ENCODE results near the gene VWCE.

VWCE gene

DNA sequence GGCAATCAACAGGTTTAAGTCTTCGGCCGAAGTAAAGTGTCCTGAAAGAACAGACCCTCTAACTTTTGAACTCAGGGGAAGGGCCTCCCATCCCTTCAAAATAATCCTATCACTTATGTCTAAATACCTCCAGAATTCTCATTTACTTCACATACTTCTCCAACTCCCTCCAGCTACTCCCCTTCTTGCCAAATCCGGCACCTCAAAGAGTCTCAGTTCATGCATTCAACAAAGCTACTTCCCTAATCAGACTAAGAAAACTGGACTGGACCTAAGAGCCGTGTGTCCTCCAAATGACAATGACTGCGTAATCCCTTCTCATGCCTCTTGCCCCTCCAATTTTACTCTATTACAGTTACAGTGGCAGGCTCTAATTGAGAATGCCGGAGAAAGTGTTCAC is 36.5 kb upstream of the VWCE start:
- no peak for DNase-seq (ENCODE audit: insufficient read length, low spot score)
- TF ChIP-seq TAF1 (IDR thresholded peaks at IDR 0.05; ENCODE audit: low read depth, low read length): no peak
- TF ChIP-seq SPI1 (IDR thresholded peaks at IDR 0.05; ENCODE audit: low read depth, low read length): no peak
- TF ChIP-seq POLR2AphosphoS5 (IDR thresholded peaks at IDR 0.05; ENCODE audit: low read depth, low read length): no peak
- no peak for TF ChIP-seq POU2F2 (IDR thresholded peaks at IDR 0.05; ENCODE audit: low read depth, low read length)
- TF ChIP-seq POLR2A (IDR thresholded peaks at IDR 0.05; ENCODE audit: low read depth, low read length): no peak
- TF ChIP-seq PAX5 (IDR thresholded peaks at IDR 0.05; ENCODE audit: insufficient read depth, low read length, severe bottlenecking): no peak
- FAIRE-seq: no peak

DNA sequence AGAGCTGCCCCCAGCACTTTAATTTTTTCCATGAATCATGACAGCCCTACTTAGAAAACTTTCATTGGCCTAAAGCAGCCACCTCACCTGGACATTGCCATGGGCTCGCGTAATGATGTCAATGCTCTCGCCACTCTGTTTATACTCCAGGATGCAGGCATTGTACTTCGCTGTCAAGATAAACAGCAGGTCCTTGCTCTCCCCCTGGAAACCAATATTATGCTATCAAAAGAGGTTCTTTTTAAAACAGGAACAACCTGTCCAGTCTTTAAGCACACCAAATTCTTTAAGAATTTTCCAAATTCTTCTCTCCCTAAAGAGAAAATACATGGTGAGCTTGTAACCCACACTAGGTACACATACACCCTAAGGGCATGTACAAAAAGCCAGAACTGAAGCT is 34.8 kb upstream of the VWCE start:
- DNase-seq (ENCODE audit: insufficient read length, low spot score): no peak
- no peak for FAIRE-seq
- TF ChIP-seq TAF1 (IDR thresholded peaks at IDR 0.05; ENCODE audit: low read depth, low read length): no peak
- no peak for TF ChIP-seq POU2F2 (IDR thresholded peaks at IDR 0.05; ENCODE audit: low read depth, low read length)

DNA sequence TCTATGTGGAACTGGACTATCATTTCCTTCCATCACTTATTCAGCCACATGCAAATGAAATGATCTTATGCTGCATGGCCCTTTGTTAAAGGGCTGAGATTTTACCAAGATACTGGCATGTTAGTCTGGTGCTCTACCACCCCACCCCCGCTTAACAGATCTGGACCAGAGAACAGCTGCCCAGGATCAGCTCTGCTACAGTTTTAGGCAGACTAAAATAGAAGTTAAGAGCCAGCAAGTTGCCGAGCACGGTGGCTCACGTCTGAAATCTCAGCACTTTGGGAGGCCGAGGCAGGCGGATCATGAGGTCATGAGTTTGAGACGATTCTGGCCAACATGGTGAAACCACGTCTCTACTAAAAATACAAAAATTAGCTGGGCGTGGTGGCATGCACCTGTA is 33.2 kb upstream of the VWCE start:
- no peak for FAIRE-seq
- no peak for TF ChIP-seq POU2F2 (IDR thresholded peaks at IDR 0.05; ENCODE audit: low read depth, low read length)

DNA sequence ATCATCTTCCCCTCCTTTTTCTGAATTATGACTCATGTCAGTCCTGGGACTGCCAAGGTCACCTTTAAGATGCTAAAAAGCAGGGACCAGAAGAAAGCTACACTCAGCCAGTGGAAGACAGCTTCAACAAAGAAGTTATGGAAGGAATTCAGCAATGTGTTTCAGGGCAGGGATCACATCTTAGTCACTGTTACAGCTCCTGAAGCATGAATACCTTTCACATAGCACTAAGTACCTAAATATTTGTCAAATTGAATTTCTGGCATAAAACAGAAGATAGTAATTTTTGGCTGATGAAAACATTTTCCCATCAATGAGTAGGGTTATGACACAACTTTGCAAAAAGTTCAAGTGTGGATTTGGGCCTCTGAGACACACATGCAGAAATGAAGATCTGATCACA is 32.6 kb upstream of the VWCE start:
- TF ChIP-seq POLR2A (IDR thresholded peaks at IDR 0.05; ENCODE audit: low read depth, low read length) (no peak), PAX5 (IDR thresholded peaks at IDR 0.05; ENCODE audit: insufficient read depth, low read length, severe bottlenecking) (no peak), POU2F2 (IDR thresholded peaks at IDR 0.05; ENCODE audit: low read depth, low read length) (no peak), POLR2AphosphoS5 (IDR thresholded peaks at IDR 0.05; ENCODE audit: low read depth, low read length) (no peak), TAF1 (IDR thresholded peaks at IDR 0.05; ENCODE audit: low read depth, low read length) (no peak), SPI1 (IDR thresholded peaks at IDR 0.05; ENCODE audit: low read depth, low read length) (no peak)
- FAIRE-seq: no peak
- no peak for DNase-seq (ENCODE audit: insufficient read length, low spot score)

More for the DNA sequence above, 33.2 kb upstream of the VWCE start:
- DNase-seq (ENCODE audit: insufficient read length, low spot score): no peak

DNA sequence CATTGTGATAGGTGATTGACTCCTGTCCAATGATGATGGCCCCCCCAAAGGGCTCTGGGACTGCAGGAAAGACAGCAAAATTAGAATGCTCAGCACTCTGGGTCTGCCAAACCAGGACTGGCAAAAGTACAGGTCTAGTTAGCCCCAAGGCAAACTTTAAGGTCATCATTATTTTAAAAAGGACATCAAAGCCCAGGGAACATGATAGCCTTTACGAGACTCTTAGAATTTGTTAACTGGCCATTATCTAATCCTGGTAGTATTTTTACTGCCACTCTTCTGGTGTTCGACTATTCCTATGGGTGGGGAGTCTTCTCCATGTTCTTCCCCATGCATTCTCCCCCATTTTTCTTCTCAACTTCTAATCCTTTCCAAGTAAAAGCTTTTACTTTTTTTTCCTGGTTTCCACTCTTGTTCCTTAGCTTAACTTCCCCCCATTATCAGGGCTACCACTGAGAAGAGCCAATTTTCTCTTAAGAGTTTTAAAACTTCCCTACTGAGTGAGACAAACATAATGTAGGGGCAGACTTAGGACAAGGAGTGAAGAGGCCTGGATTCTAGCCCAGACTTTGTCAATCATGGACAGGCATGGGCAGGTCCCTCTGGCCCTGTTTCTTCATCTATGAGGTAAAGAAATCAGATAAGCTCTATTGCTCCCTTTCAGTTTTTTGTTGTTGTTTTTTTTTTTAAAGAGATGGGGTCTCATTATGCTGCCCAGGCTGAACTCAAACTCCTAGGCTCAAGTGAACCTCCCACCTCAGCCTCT is 30.7 kb upstream of the VWCE start:
- TF ChIP-seq POLR2A (IDR thresholded peaks at IDR 0.05; ENCODE audit: low read depth, low read length) (no peak), PAX5 (IDR thresholded peaks at IDR 0.05; ENCODE audit: insufficient read depth, low read length, severe bottlenecking) (no peak)
- no peak for FAIRE-seq

DNA sequence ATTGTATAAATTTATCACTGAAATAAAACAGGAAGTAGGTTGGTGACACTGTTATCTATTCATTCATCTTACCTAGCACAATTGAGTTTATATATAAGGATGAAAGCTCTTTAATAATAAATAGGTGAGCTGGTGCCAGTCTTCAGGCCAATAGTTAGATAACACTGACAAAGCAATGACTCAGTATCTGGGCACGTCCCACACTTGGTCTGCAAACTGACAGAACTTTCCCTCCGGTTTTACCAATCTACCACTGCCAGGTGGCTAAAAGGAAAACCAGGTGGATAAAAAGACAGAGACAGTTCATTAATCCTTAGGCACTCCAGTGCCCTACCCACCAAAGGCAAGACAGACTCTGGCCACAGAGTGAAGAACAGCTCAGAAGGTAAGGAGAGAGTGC is 20.1 kb upstream of the VWCE start:
- TF ChIP-seq POU2F2 (IDR thresholded peaks at IDR 0.05; ENCODE audit: low read depth, low read length) (no peak), POLR2AphosphoS5 (IDR thresholded peaks at IDR 0.05; ENCODE audit: low read depth, low read length) (no peak), SPI1 (IDR thresholded peaks at IDR 0.05; ENCODE audit: low read depth, low read length) (no peak), TAF1 (IDR thresholded peaks at IDR 0.05; ENCODE audit: low read depth, low read length) (no peak), POLR2A (IDR thresholded peaks at IDR 0.05; ENCODE audit: low read depth, low read length) (no peak)
- FAIRE-seq (no peak), DNase-seq (ENCODE audit: insufficient read length, low spot score) (no peak)

More for the DNA sequence above, 30.7 kb upstream of the VWCE start:
- no peak for DNase-seq (ENCODE audit: insufficient read length, low spot score)

DNA sequence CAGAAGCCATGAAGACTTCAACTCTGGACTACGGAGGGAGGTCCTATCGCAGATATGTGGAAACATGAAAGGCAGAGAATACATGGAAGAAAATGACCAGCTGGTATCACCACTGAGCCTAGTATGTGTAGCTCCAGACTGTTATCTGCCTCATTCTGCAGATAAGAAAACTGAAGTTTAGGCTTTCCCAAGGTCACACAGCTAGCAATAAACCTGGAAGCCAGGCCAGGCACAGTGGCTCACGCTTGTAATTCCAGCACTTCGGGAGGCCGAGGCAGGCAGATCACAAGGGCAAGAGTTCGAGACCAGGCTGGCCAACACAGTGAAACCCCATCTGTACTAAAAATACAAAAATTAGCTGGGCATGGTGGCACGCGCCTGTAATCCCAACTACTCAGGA is 15.6 kb upstream of the VWCE start:
- TF ChIP-seq SPI1 (IDR thresholded peaks at IDR 0.05; ENCODE audit: low read depth, low read length) (no peak), TAF1 (IDR thresholded peaks at IDR 0.05; ENCODE audit: low read depth, low read length) (no peak), POU2F2 (IDR thresholded peaks at IDR 0.05; ENCODE audit: low read depth, low read length) (no peak), PAX5 (IDR thresholded peaks at IDR 0.05; ENCODE audit: insufficient read depth, low read length, severe bottlenecking) (no peak), POLR2AphosphoS5 (IDR thresholded peaks at IDR 0.05; ENCODE audit: low read depth, low read length) (no peak), POLR2A (IDR thresholded peaks at IDR 0.05; ENCODE audit: low read depth, low read length) (no peak)
- no peak for FAIRE-seq
- no peak for DNase-seq (ENCODE audit: insufficient read length, low spot score)

DNA sequence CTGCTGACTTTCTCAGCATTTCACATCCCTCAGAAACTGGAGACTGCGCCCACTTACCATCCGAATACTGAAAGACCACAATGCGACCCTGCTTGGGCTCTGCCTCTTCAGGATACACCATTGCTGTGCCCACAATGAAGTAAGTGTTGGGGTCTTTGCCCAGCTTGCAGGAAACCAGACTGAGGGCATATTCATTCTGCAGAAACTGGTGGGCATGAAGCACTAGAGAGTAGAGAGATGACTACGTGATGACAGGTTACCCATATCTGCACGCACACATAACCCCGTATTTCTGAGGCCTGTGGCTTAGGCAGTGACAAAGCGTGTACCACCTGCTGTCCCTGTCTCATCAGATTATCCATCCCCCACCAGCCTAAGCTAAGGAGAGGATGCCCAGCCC is 14.6 kb upstream of the VWCE start:
- FAIRE-seq (no peak), DNase-seq (ENCODE audit: insufficient read length, low spot score) (no peak)
- TF ChIP-seq PAX5 (IDR thresholded peaks at IDR 0.05; ENCODE audit: insufficient read depth, low read length, severe bottlenecking) (no peak), POLR2A (IDR thresholded peaks at IDR 0.05; ENCODE audit: low read depth, low read length) (no peak), POU2F2 (IDR thresholded peaks at IDR 0.05; ENCODE audit: low read depth, low read length) (no peak), POLR2AphosphoS5 (IDR thresholded peaks at IDR 0.05; ENCODE audit: low read depth, low read length) (no peak), SPI1 (IDR thresholded peaks at IDR 0.05; ENCODE audit: low read depth, low read length) (no peak), TAF1 (IDR thresholded peaks at IDR 0.05; ENCODE audit: low read depth, low read length) (no peak)

DNA sequence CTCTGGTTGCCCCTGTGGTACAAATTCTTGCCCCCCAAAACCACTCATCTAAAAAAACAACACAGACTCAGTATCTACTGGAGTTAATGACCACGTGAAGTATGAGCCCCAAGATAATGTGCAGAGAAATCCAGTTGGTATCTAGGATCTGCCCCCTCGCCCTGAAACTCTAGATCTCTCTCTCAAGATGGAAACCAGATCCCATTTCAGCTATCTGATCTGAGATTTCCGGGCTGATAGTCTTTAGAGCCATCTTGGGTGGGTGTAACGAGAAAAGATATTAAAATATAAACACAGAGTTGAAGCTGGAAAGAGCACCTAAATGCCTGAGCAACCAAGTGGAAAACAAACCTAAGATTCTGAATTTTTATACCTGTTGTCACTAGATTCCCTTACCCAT is 14.0 kb upstream of the VWCE start:
- TF ChIP-seq SPI1 (IDR thresholded peaks at IDR 0.05; ENCODE audit: low read depth, low read length) (no peak), TAF1 (IDR thresholded peaks at IDR 0.05; ENCODE audit: low read depth, low read length) (no peak)
- DNase-seq (ENCODE audit: insufficient read length, low spot score) (no peak), FAIRE-seq (no peak)

DNA sequence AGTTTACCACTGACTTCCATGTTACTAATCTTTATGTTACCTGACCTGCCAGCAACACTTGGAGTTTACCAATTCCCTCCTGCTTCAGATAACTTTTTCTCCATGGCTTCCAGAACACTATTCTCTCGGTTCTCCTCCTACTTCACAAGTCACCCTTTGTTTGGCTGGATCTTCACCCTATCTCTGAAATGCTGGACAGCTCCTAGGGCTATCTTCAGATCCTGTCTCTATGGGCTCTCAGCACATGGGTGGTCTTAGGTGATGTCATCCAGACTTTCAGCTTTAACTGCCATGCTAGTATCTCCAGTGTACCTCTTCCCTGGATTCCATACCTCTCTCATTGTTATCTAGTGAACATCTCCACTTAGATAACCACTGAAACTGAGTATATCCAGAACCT is 12.2 kb upstream of the VWCE start:
- DNase-seq (ENCODE audit: insufficient read length, low spot score) (no peak), FAIRE-seq (no peak)
- TF ChIP-seq TAF1 (IDR thresholded peaks at IDR 0.05; ENCODE audit: low read depth, low read length): no peak
- no peak for TF ChIP-seq POLR2A (IDR thresholded peaks at IDR 0.05; ENCODE audit: low read depth, low read length)
- no peak for TF ChIP-seq POLR2AphosphoS5 (IDR thresholded peaks at IDR 0.05; ENCODE audit: low read depth, low read length)
- no peak for TF ChIP-seq SPI1 (IDR thresholded peaks at IDR 0.05; ENCODE audit: low read depth, low read length)

DNA sequence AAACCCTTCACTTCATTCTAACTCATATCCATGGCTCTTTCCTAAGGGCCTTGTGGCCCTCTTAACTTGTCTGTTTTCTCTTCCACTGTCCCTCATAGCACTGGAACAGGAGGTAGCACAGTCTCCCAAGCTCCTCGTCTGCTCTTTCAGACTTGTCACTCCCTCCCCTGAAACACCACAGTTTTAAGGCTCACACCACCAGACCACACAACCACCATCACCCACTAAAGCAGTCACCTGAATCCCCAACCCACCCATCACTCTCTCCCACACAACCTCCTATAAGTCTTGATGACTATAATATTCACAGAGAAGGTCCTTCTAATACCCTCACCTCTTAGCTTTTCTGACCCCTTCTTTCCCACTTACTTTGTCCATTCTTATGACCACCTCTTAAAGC is 11.1 kb upstream of the VWCE start:
- no peak for FAIRE-seq
- no peak for DNase-seq (ENCODE audit: insufficient read length, low spot score)
- TF ChIP-seq POLR2AphosphoS5 (IDR thresholded peaks at IDR 0.05; ENCODE audit: low read depth, low read length): no peak
- no peak for TF ChIP-seq POLR2A (IDR thresholded peaks at IDR 0.05; ENCODE audit: low read depth, low read length)
- TF ChIP-seq SPI1 (IDR thresholded peaks at IDR 0.05; ENCODE audit: low read depth, low read length): no peak
- TF ChIP-seq POU2F2 (IDR thresholded peaks at IDR 0.05; ENCODE audit: low read depth, low read length): no peak
- TF ChIP-seq TAF1 (IDR thresholded peaks at IDR 0.05; ENCODE audit: low read depth, low read length): no peak
- TF ChIP-seq PAX5 (IDR thresholded peaks at IDR 0.05; ENCODE audit: insufficient read depth, low read length, severe bottlenecking): no peak
